Fibroblast of the aortic adventitia (primary cell): ENCODE data around the gene PPIL1. TPM values are rescaled to one million over a fixed set of nuclear protein-coding genes. Genes with fewer than 3 reads are reported as not detected.
A peak's percentile ranks its signal among the peaks of the same experiment; 100 is the strongest.

Experiments
- DNase-seq: peaks from one replicate; pipeline ENCODE4 v3.0.0-alpha.2; 2010; ENCODE audit warnings: low read depth
- H3K4me3 ChIP-seq: 2 replicates; pipeline ENCODE4 v1.5.1; 2011; ENCODE audit warnings: low read depth, mild to moderate bottlenecking, control low read depth, low read length, moderate library complexity
- CTCF ChIP-seq: IDR thresholded peaks from 2 replicates; pipeline ENCODE4 v1.5.1; 2011; ENCODE audit warnings: mild to moderate bottlenecking, low read length, control low read depth, inconsistent platforms; ENCODE audit not compliant: insufficient read depth
- total RNA-seq: library from RNA; depleted of rRNA; stranded (reverse); fragments of >200 nt; gene quantifications from 2 replicates; pipeline ENCODE4 v1.2.3, GENCODE V29; 2012; ENCODE audit warnings: low replicate concordance

Gene PPIL1
- total RNA-seq, 1 donor: 36.9 TPM

- DNase-seq: no peak
- no peak overlapping the region for H3K4me3 ChIP-seq
Observed at GRCh38 chr6:36915599-36915998, 41.0 kb upstream of the PPIL1 start.

DNA sequence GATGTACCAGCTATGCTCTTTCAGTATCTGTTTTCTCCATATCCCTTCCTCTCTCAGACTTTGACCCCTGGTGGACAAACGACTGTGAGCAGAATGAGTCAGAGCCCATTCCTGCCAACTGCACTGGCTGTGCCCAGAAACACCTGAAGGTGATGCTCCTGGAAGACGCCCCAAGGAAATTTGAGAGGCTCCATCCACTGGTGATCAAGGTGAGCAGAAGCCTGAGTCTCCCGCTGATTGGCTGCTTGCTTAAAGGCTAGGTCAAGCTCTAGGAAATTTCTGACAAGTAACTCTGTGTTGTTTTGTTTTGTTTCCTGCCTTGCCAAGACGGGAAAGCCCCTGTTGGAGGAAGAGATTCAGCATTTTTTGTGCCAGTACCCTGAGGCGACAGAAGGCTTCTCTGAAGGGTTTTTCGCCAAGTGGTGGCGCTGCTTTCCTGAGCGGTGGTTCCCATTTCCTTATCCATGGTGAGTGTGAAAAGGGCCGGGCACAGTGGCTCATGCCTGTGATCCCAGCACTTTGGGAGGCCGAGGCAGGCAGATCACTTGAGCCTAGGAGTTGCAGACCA lies 39.7 kb upstream of the PPIL1 start:
- peak; percentile 38 for TF ChIP-seq CTCF
- H3K4me3 ChIP-seq: no peak overlapping the region
- peak; percentile 37 for DNase-seq

More at GRCh38 chr6:36915599-36915998, 41.0 kb upstream of the PPIL1 start:
- no peak for TF ChIP-seq CTCF

DNA sequence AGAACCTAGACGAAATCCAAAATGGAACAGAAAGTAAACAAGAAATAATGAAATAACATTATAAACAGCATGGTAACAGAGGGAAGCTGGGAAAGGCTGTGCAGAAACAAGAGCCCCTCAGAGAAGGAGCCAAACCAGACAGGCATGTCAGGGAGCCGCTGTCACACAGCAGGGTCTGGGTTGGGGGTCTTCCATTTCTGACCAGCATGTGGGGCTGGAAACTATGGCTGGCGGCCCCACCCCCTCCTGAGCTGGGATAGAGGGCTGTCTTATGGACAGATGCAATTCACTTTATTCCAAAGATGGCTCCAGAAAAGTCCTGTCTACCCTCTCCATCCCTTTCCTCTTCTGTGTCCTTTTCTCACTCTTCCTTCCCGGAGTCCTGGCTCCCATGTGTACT lies 38.5 kb upstream of the PPIL1 start:
- DNase-seq: no peak
- H3K4me3 ChIP-seq: no peak overlapping the region
- no peak for TF ChIP-seq CTCF

DNA sequence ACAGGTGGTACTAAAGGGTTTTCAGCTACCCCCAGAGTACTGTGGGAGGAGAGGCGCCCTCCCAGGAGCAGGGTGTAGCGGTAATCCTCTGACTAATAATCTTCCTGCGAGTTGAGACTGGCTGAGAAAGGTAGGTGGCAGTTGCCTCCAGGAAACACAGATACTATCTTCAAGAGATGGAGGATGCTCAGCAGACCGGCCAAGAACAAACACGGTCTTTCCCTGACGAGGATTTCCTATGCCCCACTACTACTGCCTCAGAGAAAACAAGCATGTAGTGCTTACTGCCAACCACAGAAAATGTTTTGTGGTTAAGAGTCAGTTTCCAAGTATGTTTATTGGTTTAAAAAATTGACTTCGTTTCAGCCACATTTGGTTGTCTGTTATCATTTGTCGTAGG lies 38.0 kb upstream of the PPIL1 start:
- no peak overlapping the region for H3K4me3 ChIP-seq
- DNase-seq: peak; percentile 38
- TF ChIP-seq CTCF: no peak

DNA sequence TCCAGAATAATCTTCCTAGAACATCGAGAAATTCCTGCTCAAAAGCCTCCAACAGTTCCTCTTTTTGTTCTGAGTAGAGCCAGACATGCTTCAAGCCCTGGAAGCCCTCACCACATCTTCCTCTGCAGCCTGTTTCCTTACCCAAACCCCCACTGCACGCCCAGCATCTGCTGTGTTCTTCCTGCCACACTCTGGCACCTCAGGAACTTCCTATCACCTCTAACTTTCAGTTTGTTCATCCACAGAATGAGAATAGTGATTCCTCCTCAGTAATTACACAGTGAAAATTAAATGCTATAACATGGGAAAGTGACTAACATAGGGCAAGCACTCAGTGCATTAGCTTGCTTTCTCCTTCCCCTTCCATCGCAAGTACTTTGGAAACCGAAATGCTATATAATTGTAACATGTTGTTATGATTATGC lies 37.4 kb upstream of the PPIL1 start:
- DNase-seq: no peak
- H3K4me3 ChIP-seq: no peak overlapping the region
- TF ChIP-seq CTCF: no peak

- TF ChIP-seq CTCF: no peak
- no peak overlapping the region for H3K4me3 ChIP-seq
- peak; percentile 11 for DNase-seq
Observed at GRCh38 chr6:36908747-36909146, 34.1 kb upstream of the PPIL1 start.

GRCh38 chr6:36907781-36908180 lies 33.2 kb upstream of the PPIL1 start:
- no peak for TF ChIP-seq CTCF
- H3K4me3 ChIP-seq: no peak overlapping the region
- DNase-seq: peak; percentile 48
